MM.1S (cell line): ENCODE data around the gene STX3.

Experiments
- CTCF ChIP-seq: fragments of 300-600 bp; sonication (generic); IDR thresholded peaks from 2 replicates; pipeline ENCODE4 v1.5.1; 2016; ENCODE audit warnings: antibody characterized with exemption, low read length, mixed read lengths
- EZH2phosphoT487 ChIP-seq: fragments of 300-600 bp; sonication (generic); IDR thresholded peaks from 2 replicates; pipeline ENCODE4 v1.6.1; 2018; ENCODE audit warnings: antibody characterized with exemption, low read length

GRCh38 chr11:59839615-59840014, 84.4 kb downstream of the STX3 start:
- TF ChIP-seq CTCF (no peak), EZH2phosphoT487 (no peak)
